Measurements from ENCODE around the gene TMEM245.
A peak's percentile ranks its signal among the peaks of the same experiment; 100 is the strongest.

DNA sequence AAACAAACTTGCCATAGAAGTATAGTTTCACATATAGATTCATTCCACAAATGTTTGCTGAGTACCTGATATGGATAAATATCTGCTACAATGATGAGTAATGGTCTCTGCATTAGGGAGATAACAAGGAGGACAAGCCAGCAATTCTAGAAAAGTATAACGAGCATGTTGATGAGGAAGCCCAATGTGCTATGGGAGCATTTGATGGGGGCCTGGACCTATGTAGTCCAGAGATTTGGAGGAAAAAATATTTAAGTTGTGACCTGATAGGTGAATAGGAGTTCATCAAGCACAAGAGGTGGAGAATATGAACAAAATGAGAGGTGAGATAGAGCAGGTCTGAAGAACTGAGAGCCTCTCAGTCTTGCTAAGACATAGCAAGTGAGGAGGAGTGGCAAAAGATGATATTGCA lies 14.4 kb upstream of the TMEM245 start:
- TF ChIP-seq POLR2A (IDR thresholded peaks at IDR 0.05; ENCODE audit: low read length) (no peak), GATA1 (IDR thresholded peaks at IDR 0.05; ENCODE audit: low read depth, low read length) (peak; percentile 41)
